Cardiac fibroblast (primary cell): ENCODE data around the gene GCSH.
A peak's percentile ranks its signal among the peaks of the same experiment; 100 is the strongest.

Experiments used
- DNase-seq, 2 donors: peaks; one replicate each; pipeline versions ENCODE4 v3.0.0 to v3.0.0-alpha.2; 2010; ENCODE audit warnings: low read depth in 2 of 2
- H3K4me3 ChIP-seq, 2 donors: replicated peaks in 1 of 2; 1 replicate in 1 of 2; 2 replicates in 1 of 2; pipeline ENCODE4 v1.5.1; 2011; ENCODE audit warnings: low read depth in 2 of 2, low read length in 2 of 2, mild to moderate bottlenecking in 2 of 2, moderate library complexity in 1 of 2
- CTCF ChIP-seq: IDR thresholded peaks from one replicate; pipeline ENCODE4 v1.5.1; 2011; ENCODE audit warnings: low read depth, mild to moderate bottlenecking, low read length, inconsistent platforms

The GCSH gene

GRCh38 chr16:81081014-81081413 lies 15.2 kb downstream of the GCSH start:
- no peak overlapping the region for H3K4me3 ChIP-seq
- TF ChIP-seq CTCF, result no peak
- DNase-seq, result no peak

DNA sequence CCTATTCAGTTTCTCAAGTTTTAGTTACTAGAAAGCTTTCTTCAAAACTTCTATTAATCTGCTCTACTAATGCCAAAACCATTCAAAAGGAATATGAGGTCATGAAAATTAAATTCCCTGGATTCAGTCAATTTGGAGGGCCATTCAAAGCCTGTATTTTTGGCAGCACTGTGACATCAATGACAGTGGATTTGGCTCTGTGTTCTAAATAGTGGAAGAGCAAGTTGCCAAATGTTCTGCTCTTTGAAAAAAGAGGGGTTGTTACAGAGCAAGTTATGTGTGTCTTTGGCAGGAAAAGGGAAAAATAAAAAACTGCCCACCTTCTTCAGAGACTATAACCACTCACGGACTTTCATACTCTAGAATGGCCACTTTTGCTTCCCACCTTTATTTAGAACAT lies 16.0 kb downstream of the GCSH start:
- no peak for TF ChIP-seq CTCF
- no peak for DNase-seq
- no peak overlapping the region for H3K4me3 ChIP-seq

- peak; percentile 96 to 97 for DNase-seq
- H3K4me3 ChIP-seq, result peak within 1 kb of the TSS; percentile 75 to 82
- TF ChIP-seq CTCF, result no peak
Measured at GRCh38 chr16:81077076-81077940, 18.9 kb downstream of the GCSH start, which contains the start of gene C16orf46. Gene C16orf46, minus strand, starts transcription at chr16:81077238. Its CDS starts 13,283 bp downstream, at chr16:81063955.

- H3K4me3 ChIP-seq, result peak overlapping the region; percentile 75 to 82
- peak; percentile 82 to 89 for DNase-seq
- TF ChIP-seq CTCF, result no peak
Measured at GRCh38 chr16:81076566-81077075, 19.6 kb downstream of the GCSH start.

DNA sequence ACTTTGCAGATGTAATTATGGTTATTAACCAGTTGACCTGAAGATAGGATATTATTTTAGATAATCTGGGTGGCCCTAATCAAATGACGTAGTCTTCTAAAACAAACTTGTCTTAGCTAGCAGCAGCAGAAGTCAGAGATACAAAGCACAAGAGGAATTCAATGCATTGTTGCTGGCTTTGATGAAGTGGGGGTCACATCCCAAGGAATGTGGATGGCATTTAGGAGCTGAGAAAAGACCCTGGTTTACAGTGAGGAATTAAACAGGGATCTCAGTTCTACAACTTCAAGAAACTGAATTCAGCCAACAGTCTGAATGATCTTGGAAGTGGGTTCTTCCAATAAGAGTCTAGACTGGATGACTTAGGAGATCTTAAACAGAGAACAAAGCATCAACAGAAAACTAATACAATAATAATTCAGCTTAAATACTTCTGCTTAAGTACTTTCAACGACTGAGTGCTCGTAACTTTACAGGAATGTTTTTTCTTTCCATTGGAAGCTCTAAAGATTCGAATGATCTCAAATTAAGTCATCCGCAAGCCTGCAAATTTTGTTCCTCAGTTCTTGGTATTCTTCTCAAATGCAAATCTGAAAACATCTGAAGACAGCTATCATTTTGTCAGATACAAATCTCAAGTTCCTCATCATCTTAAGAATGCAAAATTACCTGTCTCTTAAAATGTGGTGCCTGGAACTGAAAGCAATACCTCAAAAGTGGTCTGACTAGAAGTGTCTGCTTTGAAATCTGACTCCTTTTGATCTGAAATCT lies 22.4 kb downstream of the GCSH start:
- no peak for TF ChIP-seq CTCF
- no peak for DNase-seq
- no peak overlapping the region for H3K4me3 ChIP-seq

DNA sequence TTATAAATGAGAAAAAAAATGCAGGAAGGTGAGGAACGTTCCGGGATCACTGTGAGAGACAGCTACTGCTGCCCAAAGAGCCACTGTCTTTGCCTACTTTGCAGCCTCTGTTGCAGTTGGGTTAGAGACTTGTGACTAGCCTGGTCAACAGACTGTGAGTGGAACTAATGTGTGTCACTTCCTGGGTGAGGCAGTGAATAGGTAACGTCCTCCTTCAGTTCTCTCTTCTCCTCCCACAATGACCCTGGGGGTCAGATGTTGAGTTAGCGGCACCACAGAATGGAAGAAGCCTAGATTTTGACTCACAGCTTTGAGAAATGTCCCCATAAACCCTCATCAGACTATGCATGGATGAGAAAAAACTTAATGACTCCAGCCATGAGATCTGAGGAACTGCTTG lies 24.4 kb downstream of the GCSH start:
- H3K4me3 ChIP-seq, result no peak overlapping the region
- TF ChIP-seq CTCF, result no peak
- DNase-seq, result peak in 1 of 2 donors; percentile 60
